ENCODE measurements around the gene ITGBL1.
A peak's percentile ranks its signal among the peaks of the same experiment; 100 is the strongest.

ITGBL1 gene

DNA sequence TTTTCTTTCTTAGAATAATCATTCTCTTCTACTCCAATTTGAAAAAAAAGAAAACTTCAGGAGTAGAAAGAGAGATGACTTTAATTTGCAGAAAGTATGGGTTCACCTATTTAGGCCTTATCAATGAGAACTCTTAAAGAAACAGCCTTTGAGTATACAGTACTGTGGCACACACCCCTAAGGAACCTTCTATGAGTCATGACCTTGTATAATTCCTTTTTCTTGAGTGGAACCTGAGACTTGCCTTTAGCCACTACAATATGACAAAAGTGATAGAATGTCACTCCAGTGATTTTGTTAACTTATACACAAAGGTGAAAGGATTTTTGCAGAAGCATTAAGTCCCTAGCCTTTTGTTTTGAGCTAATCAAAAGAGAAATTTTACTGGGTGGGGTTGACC, 58.7 kb downstream of the ITGBL1 start:
- TF ChIP-seq, protein P1, sequence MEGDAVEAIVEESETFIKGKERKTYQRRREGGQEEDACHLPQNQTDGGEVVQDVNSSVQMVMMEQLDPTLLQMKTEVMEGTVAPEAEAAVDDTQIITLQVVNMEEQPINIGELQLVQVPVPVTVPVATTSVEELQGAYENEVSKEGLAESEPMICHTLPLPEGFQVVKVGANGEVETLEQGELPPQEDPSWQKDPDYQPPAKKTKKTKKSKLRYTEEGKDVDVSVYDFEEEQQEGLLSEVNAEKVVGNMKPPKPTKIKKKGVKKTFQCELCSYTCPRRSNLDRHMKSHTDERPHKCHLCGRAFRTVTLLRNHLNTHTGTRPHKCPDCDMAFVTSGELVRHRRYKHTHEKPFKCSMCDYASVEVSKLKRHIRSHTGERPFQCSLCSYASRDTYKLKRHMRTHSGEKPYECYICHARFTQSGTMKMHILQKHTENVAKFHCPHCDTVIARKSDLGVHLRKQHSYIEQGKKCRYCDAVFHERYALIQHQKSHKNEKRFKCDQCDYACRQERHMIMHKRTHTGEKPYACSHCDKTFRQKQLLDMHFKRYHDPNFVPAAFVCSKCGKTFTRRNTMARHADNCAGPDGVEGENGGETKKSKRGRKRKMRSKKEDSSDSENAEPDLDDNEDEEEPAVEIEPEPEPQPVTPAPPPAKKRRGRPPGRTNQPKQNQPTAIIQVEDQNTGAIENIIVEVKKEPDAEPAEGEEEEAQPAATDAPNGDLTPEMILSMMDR (IDR thresholded peaks at IDR 0.05): no peak
- no peak for DNase-seq (ENCODE audit: low spot score)
- no peak overlapping the region for H3K27ac ChIP-seq
- no peak overlapping the region for H3K4me3 ChIP-seq

DNA sequence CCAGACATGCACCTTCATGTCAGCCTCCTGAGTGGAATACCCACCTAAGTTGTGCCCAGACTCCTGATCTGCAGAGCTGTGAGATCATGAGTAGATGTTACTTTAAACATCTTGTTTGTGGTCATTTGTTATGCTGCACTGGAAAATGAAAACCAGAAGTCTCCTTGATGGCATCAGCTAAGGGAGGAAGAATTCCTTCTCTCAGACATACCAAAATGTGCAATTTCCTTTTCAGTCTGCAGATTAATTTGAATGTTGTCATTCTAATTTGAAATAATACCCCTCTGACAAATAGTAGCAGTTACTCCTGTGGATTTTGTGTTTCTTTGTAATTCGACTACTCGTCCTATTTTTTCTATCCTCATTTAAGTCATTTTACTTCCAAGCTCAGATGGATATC, 59.3 kb downstream of the ITGBL1 start:
- no peak for DNase-seq (ENCODE audit: low spot score)
- Histone ChIP-seq H3K4me3 (no peak overlapping the region), H3K27ac (no peak overlapping the region)
- TF ChIP-seq, protein P1 (IDR thresholded peaks at IDR 0.05): no peak

DNA sequence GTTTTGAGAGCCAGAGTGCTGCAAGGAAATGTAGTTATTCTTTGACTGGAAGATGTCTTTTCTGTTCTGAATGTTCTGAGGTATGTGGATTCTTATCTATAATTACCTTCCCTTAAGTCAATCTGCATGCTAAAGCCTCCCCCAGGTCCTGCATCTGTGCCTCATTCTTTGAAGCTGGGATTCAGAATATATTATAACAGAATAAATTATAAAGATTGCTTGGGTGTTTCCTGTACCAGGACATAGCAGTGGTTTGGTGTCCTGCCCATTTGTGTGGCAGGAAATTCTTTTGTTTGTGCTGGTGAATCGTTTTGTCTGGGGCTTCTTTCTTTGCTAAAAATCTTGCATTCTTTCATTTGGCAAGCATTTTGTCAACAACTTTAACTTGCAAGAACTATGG, 60.2 kb downstream of the ITGBL1 start:
- Histone ChIP-seq H3K4me3 (no peak overlapping the region), H3K27ac (no peak overlapping the region)
- TF ChIP-seq, protein P1 (IDR thresholded peaks at IDR 0.05): no peak
- no peak for DNase-seq (ENCODE audit: low spot score)

DNA sequence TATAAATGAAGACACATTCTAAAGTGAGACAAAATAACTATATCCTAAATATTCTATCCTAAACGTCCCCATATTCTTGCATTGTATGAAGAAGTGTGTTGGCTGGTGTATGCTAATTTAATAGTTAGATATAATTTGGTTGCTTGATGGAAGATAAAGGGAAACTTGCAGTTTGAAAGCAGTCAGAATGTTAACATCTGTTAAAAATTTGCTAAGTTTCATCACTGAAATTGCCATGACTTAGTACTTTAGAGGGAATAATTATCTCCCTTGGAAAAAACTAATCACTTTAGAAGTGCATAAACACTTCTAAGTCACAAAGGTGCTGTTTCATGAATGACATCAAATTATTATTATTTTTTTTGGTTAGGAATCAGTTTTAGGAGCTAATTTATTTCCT, 61.6 kb downstream of the ITGBL1 start:
- no peak for DNase-seq (ENCODE audit: low spot score)
- Histone ChIP-seq H3K4me3 (no peak overlapping the region), H3K27ac (no peak overlapping the region)
- TF ChIP-seq, protein P1 (IDR thresholded peaks at IDR 0.05): no peak

DNA sequence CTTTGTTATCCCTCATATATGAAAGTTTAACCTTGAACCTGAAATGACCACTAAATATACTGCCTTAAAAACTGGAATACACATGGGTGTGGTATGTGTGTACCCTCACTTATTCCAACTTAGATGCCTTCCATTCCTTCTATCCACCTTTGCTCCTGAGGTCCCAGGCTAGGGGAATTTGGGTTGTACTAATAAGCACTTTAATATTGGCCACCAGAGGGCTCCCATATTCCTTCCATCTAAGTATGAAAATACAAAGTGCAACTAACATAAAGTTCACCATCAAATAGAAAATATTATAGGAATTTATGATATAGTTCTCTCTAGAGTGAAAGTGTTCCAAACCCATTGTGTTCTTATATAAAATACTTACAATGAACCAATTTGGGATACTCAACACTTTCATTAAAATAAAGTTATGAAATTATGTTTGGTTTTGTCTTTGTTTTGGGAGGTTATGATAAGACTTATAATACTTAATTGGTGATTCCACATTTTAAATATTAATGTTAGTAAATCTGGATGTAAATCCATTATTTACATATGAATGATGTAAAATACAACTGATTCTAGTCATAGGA, 62.3 kb downstream of the ITGBL1 start:
- H3K4me3 ChIP-seq: no peak overlapping the region
- TF ChIP-seq, protein P1 (IDR thresholded peaks at IDR 0.05): peak; percentile 46
- no peak for DNase-seq (ENCODE audit: low spot score)
- no peak overlapping the region for H3K27ac ChIP-seq

DNA sequence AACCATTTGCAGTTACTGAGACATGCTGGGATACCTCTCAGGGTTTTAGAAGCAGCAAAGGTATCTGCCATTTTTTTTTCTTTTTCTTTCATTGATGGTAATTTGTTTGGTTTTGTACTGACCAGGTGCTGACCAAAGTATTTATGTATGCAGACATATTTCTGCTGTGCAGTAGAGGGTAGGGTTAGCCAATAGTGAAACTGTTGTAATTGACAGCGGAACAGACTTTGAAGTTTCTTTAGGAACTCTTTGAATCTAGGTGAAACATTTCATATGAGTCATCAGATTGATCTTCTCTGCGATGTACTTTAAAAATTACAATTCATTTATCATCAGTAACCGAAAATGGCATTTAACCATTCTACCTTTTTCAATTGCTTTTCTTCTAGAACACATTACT, 63.0 kb downstream of the ITGBL1 start:
- DNase-seq (ENCODE audit: low spot score): no peak
- TF ChIP-seq, protein P1 (IDR thresholded peaks at IDR 0.05): no peak
- no peak overlapping the region for H3K4me3 ChIP-seq
- no peak overlapping the region for H3K27ac ChIP-seq

DNA sequence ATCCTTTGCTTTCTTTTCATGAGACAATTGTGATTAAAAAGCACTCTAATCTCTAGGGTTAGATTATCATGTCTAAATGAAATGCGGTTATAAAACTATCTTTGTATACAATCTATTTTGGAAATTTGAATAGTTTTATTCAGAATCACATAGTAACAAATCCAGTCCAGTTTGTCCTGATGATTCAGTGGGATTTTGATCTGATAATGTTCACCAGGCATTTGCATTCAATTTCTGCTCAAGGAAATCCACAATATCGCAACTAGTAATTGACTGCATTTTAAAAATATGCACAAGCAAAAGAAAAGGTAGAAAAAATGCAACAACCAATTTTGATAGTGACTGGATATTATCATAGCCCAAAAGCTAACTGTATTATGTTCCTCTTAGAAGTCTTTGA, 63.8 kb downstream of the ITGBL1 start:
- TF ChIP-seq, protein P1 (IDR thresholded peaks at IDR 0.05): no peak
- no peak for DNase-seq (ENCODE audit: low spot score)
- Histone ChIP-seq H3K27ac (no peak overlapping the region), H3K4me3 (no peak overlapping the region)
